NCI-H345 treated with DMSO at 0.1 percent for 48 hours (cell line): ENCODE measurements around the gene KLK15.

ENCODE experiments used
- DNase-seq: peaks from one replicate; lab custom pipeline; 2025; ENCODE audit not compliant: unreplicated experiment; lab: John Stamatoyannopoulos, UW

The KLK15 gene

GRCh38 chr19:50833117-50833801 lies at the start of gene KLK15:
KLK15 (minus strand) TSS chr19:50833574; CDS start chr19:50831492, 2,082 bp downstream.
- no peak for DNase-seq

GRCh38 chr19:50882188-50882587 lies 48.8 kb upstream of the KLK15 start:
- no peak for DNase-seq

GRCh38 chr19:50880241-50880640 lies 46.9 kb upstream of the KLK15 start:
- DNase-seq, result no peak

DNA sequence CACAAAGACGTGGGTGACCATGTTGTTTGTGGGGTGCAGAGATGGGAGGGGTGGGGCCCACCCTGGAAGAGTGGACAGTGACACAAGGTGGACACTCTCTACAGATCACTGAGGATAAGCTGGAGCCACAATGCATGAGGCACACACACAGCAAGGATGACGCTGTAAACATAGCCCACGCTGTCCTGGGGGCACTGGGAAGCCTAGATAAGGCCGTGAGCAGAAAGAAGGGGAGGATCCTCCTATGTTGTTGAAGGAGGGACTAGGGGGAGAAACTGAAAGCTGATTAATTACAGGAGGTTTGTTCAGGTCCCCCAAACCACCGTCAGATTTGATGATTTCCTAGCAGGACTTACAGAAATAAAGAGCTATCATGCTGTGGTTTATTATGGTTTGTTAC lies 45.5 kb upstream of the KLK15 start:
- DNase-seq, result no peak

DNA sequence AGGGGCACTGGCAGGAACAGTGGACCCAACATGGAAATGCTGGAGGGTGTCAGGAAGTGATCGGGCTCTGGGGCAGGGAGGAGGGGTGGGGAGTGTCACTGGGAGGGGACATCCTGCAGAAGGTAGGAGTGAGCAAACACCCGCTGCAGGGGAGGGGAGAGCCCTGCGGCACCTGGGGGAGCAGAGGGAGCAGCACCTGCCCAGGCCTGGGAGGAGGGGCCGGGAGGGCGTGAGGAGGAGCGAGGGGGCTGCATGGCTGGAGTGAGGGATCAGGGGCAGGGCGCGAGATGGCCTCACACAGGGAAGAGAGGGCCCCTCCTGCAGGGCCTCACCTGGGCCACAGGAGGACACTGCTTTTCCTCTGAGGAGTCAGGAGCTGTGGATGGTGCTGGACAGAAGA lies 44.0 kb upstream of the KLK15 start:
- DNase-seq, result no peak

DNA sequence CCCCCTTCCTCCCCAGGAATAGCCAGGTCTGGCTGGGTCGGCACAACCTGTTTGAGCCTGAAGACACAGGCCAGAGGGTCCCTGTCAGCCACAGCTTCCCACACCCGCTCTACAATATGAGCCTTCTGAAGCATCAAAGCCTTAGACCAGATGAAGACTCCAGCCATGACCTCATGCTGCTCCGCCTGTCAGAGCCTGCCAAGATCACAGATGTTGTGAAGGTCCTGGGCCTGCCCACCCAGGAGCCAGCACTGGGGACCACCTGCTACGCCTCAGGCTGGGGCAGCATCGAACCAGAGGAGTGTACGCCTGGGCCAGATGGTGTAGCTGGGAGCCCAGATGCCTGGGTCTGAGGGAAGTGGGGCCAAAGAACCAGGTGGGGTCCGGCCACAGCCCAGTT lies 43.1 kb upstream of the KLK15 start:
- DNase-seq, result no peak

DNA sequence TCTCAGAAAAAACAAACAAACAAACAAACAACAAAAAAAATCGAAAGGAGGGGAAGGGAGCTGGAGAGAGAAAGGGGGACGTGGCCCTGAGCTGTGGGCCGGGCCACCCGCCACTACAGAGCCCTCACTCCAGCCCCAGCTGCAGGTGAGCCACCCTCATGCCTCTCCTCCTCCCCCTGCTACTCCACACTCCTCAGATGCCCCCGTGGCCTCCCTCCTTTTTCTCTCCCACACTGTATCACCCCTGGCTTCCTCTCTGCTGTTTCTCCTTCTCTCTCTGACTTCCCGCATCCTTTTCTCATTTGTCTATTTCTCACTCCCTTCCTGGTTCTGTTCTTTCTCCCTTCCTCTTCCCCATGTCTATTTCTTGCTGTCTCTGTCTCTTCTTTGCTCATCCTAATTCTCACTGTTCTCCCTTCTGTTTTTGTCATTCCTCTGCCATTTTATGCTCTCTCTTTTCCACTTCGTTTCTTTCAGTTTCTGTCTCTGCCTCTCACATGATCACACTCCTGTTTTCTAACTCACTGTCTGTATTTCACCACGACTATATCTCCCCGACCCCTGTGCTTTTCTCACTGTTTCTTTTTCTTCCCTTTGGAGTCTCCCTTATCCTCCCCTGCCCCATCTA lies 42.5 kb upstream of the KLK15 start:
- DNase-seq, result no peak

GRCh38 chr19:50874211-50874610 lies 40.8 kb upstream of the KLK15 start:
- no peak for DNase-seq

GRCh38 chr19:50873056-50873455 lies 39.7 kb upstream of the KLK15 start, which contains the start of gene KLK2:
KLK2 (plus strand) TSS chr19:50873439; CDS start chr19:50873474, 35 bp downstream.
- DNase-seq, result no peak

DNA sequence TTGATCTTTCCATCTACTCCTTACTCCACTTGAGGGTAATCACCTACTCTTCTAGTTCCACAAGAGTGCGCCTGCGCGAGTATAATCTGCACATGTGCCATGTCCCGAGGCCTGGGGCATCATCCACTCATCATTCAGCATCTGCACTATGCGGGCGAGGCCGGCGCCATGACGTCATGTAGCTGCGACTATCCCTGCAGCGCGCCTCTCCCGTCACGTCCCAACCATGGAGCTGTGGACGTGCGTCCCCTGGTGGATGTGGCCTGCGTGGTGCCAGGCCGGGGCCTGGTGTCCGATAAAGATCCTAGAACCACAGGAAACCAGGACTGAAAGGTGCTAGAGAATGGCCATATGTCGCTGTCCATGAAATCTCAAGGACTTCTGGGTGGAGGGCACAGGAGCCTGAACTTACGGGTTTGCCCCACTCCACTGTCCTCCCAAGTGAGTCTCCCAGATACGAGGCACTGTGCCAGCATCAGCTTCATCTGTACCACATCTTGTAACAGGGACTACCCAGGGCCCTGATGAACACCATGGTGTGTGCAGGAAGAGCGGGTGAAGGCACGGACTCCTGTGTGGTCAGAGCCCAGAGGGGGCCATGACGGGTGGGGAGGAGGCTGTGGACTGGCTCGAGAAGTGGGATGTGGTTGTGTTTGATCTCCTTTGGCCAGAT lies 37.2 kb upstream of the KLK15 start:
- DNase-seq, result no peak

DNA sequence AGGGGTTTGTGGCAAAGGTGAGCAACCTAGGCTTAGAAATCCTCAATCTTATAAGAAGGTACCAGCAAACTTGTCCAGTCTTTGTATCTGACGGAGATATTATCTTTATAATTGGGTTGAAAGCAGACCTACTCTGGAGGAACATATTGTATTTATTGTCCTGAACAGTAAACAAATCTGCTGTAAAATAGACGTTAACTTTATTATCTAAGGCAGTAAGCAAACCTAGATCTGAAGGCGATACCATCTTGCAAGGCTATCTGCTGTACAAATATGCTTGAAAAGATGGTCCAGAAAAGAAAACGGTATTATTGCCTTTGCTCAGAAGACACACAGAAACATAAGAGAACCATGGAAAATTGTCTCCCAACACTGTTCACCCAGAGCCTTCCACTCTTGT lies 36.1 kb upstream of the KLK15 start:
- DNase-seq, result no peak

GRCh38 chr19:50861496-50862286 lies 28.3 kb upstream of the KLK15 start:
- no peak for DNase-seq

- DNase-seq, result no peak
Measured at GRCh38 chr19:50861010-50861409, 27.6 kb upstream of the KLK15 start.

DNA sequence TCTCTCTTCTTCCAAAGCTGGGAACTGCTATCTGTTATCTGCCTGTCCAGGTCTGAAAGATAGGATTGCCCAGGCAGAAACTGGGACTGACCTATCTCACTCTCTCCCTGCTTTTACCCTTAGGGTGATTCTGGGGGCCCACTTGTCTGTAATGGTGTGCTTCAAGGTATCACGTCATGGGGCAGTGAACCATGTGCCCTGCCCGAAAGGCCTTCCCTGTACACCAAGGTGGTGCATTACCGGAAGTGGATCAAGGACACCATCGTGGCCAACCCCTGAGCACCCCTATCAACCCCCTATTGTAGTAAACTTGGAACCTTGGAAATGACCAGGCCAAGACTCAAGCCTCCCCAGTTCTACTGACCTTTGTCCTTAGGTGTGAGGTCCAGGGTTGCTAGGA lies 26.5 kb upstream of the KLK15 start:
- DNase-seq, result no peak

DNA sequence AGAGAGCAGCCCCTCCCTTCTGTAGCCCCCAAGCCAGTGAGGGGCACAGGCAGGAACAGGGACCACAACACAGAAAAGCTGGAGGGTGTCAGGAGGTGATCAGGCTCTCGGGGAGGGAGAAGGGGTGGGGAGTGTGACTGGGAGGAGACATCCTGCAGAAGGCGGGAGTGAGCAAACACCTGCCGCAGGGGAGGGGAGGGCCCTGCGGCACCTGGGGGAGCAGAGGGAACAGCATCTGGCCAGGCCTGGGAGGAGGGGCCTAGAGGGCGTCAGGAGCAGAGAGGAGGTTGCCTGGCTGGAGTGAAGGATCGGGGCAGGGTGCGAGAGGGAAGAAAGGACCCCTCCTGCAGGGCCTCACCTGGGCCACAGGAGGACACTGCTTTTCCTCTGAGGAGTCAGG lies 25.5 kb upstream of the KLK15 start:
- DNase-seq, result peak; percentile 63

DNA sequence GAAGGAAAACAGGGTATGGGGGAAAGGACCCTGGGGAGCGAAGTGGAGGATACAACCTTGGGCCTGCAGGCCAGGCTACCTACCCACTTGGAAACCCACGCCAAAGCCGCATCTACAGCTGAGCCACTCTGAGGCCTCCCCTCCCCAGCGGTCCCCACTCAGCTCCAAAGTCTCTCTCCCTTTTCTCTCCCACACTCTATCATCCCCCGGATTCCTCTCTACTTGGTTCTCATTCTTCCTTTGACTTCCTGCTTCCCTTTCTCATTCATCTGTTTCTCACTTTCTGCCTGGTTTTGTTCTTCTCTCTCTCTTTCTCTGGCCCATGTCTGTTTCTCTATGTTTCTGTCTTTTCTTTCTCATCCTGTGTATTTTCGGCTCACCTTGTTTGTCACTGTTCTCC lies 24.0 kb upstream of the KLK15 start:
- DNase-seq, result no peak

- no peak for DNase-seq
Measured at GRCh38 chr19:50854636-50855410, 21.4 kb upstream of the KLK15 start, which contains the start of gene KLK3. KLK3 (plus strand) TSS chr19:50854915; CDS start chr19:50854956, 41 bp downstream.

DNA sequence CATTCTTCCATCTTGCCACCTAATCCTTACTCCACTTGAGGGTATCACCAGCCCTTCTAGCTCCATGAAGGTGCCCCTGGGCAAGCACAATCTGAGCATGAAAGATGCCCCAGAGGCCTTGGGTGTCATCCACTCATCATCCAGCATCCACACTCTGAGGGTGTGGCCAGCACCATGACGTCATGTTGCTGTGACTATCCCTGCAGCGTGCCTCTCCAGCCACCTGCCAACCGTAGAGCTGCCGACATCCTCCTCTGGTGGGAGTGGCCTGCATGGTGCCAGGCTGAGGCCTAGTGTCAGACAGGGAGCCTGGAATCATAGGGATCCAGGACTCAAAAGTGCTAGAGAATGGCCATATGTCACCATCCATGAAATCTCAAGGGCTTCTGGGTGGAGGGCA lies 18.2 kb upstream of the KLK15 start:
- DNase-seq, result no peak

GRCh38 chr19:50850738-50851137 lies 17.4 kb upstream of the KLK15 start:
- no peak for DNase-seq

GRCh38 chr19:50844296-50844935 lies 11.0 kb upstream of the KLK15 start:
- DNase-seq, result peak; percentile 80
